DMS79 treated with DMSO at 0.1 percent for 48 hours (cell line): ENCODE measurements around the gene ZNF70.

Source experiments
- DNase-seq: peaks from one replicate; lab custom pipeline; 2025; lab: John Stamatoyannopoulos, UW

The ZNF70 gene

DNA sequence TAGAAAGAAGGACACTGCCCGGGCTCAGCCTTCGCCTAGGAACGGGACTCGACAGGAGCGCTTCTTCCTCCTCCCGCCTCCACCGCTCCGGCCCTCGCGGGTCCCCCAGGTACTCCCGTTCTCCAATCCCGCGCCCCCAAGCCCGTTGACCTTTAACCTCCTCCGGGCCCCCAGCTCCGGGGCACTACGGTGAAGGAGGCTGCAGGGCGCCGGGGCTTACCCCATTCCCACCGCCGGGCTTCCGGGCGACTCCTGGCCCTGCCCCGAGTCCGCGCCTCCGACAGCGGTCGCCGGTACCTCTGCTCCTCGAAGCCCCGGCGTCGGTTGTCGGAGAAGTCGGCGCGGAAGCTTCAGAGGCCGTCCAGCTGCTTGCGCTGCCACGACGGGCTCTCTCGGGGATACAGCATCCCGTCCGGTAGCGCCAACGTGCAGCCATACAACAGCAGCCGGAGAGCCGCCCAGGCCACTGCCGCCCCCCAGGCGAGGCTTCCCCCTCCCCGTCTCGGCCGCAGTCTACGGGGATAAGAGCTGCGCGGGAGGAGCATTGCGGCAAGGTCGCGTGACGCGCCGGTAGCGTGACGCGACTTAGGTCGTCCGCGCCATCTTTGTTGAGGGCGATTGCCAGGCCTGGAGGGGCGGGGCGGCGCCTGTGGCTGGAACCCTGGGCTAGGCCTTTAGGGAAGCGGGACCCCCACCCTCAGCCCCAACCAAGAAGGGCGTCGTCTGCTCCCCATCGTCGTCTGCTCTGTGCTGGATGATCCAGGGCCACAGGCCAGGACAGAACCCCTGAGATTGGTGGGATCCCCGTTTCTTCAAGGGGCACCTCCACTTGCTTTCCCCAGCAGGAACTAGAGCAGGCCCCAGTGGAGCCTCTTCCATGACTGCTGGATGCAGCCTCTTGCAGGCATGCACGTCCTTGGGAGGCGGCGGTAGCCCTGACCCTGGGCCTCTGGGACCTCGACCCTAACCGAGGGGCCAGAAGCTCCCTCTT, 33.8 kb downstream of the ZNF70 start:
- peak; percentile 27 for DNase-seq

DNA sequence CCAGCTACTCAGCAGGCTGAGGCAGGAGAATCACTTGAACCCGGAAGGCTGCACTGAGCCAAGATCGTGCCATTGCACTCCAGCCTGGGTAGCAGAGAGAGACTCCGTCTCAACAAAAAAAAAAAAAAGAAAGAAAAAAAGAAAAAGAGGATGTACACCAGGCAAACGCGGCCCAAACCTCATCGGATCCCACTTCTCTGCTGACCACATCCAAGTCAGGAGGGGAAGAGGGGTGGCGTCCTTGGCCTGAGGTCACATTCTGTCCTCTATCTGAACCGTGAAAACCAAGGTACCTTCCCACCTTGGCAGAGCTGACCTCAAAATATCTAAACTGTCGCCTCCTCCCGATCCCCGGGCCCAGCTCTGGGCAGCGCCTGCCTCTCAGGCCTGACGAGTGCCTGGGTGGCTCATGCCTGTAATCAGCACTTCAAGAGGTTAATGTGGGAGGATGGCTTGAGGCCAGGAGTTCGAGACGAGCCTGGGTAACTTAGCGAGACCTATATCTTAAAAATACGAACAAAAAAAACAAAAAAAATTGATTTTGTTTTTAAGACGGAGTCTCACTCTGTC, 35.0 kb downstream of the ZNF70 start:
- DNase-seq = no peak

DNA sequence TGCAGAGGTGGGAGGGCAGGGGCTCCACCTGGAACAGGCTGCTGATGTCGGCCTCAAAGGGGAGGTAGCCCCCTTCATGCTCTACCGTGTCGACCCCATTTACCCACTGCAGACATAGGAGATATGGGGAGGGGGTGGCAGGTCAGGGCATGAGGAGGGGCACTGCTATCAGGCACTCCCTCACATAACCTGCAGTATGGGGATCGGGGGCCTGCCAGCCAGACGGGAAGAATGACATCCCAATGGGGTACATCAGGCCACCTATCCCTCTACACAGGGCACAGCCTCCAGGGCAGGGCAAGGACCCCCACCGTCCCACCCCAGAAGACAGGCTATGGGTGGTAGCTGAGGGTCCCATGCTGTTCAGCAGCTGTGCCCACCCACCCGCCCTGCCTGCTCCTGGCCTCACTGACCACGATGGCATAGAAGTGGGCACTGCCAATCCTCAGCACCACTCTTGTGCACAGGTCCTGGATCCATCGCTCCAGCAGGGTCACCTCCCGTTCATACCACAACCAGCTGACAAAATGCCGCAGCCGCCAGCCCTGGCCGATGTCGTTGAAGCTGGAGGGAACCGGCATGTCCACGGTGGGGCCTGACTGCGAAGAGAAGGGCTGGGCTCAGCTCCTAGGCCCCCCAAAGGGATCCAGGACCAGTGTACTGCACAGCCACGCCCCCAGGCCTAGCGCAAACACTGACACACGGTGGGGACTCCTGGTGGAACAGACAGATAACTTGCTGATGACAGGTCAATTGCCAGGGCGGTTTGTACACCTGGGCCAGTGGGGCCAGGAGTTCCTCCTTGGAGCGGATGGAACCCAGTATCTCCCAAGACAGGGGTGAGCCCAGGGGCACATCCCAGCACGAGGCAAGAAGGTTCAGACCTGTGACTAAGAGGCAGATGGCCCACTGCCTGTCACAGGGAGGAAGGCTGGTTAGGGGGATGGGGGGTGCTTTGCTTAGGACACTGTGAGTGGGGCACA, 36.0 kb downstream of the ZNF70 start:
- no peak for DNase-seq

- no peak for DNase-seq
Observed at GRCh38 chr22:23713696-23714595, 37.0 kb downstream of the ZNF70 start.

DNA sequence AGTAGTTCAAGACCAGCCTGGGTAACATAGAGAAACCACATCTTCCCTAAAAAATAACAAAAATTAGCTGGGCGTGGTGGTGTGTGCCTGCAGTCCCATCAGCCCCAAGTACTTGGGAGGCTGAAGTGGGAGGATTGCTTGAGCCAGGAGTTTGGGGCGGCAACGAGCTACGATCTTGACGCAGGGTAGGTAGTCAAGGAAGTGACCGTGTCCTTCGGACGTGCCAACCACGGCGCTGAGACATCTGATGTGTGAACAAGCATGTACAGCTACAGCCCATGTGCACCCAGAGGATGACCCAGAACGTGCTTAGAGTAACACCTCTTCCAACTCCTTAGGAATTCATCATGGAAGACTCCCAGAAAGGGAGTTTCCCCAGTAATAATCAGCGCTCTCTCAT, 38.7 kb downstream of the ZNF70 start:
- no peak for DNase-seq

DNA sequence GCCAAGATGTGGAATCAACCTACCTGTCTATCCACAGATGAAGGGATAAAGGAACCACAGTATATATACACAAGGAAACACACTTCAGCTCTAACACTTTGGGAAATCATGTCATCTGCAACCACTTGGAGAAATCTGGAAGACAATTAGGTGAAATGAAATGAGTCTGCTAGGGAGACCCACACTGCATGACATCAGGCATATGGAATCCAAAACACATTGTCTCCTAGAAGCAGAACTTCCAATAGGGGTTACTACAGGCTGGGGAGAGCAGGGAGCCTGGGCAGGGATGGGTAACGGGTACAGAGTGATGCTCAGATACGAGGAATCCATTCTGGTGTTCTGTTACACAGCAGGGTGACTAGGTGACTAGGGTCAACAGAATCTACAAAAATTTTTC, 41.8 kb downstream of the ZNF70 start:
- no peak for DNase-seq

DNA sequence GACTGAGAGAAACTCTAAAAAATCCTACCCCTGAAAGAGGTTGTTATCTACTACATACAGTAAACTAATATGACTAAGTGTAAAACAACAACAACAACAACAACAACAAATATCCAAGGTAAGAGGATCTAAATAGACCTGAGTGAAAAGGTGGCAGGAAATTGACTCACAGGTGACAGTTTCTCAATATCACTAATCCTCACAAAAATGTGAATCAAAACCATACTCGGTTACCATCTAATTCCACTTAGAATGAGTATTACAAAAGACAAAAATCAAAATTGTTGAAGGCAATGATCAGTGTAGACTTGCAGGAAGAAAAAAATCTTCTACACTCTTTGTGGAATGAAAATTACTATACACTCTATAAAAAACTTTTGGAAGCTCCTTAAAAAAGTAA, 42.6 kb downstream of the ZNF70 start:
- no peak for DNase-seq

- no peak for DNase-seq
Observed at GRCh38 chr22:23705358-23705757, 45.6 kb downstream of the ZNF70 start.

DNA sequence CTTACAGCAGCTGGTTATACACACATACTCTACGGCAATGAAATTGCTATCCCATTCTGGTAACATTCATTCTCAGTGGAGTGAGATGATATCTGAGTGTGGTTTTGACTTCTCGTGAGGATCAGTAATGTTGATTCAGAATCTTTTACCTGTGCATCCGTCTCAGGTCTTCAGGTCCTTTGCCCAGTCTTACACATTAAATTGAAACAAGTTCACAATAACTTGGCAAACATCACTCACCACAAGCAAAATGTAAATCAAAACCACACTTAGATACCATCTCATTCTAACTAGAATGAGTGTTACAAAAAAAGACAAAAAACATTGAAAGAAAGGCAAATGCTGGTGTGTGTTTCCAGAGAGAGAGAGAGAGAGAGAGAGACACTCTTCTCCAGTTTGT, 46.1 kb downstream of the ZNF70 start:
- no peak for DNase-seq

GRCh38 chr22:23704062-23704461, 46.9 kb downstream of the ZNF70 start:
- no peak for DNase-seq

GRCh38 chr22:23700706-23701105, 50.2 kb downstream of the ZNF70 start:
- DNase-seq = no peak

DNA sequence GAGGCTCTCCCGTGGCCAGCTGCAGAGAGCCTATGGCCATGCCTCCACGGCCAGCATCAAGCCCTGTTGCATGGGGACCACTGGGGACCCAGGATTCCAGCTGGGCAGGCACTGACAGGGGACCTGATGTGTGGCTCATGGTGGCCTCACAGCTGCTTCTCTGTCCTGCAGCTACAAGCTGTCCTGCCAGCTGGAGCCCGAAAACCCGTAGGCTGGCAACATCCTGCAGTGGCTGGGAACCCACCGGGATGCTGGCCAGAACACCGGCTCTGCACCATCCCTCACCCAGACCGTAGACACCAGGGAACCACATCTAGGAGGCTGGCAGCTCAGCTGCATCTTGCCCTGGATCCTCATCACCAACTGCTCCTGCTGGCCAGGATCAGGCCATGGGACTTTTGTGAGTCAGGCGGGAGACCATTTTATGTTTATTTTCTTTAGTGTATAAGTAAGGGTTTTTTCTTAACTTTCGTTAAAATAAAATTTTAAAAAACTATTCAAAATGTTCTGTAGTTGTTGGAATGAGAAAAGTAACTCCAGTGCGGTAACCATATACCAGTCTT, 52.2 kb downstream of the ZNF70 start:
- DNase-seq = no peak

- DNase-seq = no peak
Observed at GRCh38 chr22:23698094-23698493, 52.8 kb downstream of the ZNF70 start.

DNA sequence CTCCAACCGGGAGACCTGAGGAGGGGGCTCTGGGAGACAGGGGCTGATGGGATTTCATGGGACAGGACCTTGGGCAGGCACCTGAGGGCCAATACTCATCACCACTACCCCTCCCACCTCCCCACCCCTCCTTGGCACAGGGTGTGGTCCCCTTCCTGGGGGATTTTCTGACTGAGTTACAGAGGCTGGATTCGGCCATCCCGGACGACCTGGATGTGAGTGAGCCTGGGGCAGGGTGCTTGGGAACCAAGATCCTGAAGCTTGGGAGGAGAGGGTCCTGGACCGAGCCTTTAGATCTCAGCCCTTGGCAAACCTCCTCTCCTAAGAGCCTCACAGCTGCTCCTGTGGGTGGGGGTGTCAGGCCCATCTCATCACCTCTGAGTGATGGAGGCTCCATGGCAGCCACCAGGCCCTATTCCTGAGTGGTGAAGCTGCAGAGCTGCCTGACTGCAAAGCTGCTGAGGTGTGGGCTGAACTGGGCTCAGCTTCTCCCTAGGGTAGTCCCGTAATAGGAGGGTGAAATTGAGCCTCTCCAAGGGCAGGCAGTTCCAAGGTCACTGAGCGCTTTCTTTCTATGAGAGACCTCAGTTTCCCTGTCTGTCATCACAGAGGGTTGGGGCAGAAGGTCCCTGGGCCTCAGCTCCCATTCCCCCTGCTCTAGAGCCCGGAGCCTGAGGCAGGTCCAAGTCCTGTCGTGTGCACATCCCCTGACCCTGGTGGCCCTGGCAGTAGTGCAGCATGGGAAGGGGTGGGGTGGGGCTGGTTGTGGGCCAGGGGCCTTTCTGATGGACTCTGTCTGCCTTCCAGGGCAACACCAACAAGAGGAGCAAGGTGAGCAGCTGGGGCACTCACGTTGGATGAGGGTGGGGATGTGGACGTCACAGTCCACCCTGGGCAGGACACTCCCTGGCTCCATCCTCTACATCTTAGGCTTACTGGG, 53.6 kb downstream of the ZNF70 start:
- no peak for DNase-seq

GRCh38 chr22:23696326-23696851, 54.5 kb downstream of the ZNF70 start:
- DNase-seq = no peak

- no peak for DNase-seq
Observed at GRCh38 chr22:23695571-23696325, 55.2 kb downstream of the ZNF70 start.

GRCh38 chr22:23695141-23695540, 55.8 kb downstream of the ZNF70 start:
- DNase-seq = no peak

GRCh38 chr22:23693979-23694680, 56.8 kb downstream of the ZNF70 start:
- no peak for DNase-seq
